Endothelial cell of umbilical vein (primary cell): ENCODE data around the gene ZDHHC14. TPM values are rescaled to one million over a fixed set of nuclear protein-coding genes. Genes with fewer than 3 reads are reported as not detected.
A peak's percentile ranks its signal among the peaks of the same experiment; 100 is the strongest.

Source experiments
- BruUV-seq: library from RNA; stranded (reverse); fragments of 400-500 nt; replicated peaks from 2 replicates; lab custom pipeline; 2021; lab: Mats Ljungman, UMichigan
- CTCF ChIA-PET: fragments of 300-600, 350-600 bp; sonication (Branson Sonifier 250); formaldehyde crosslinking; loops from one replicate; lab custom pipeline; 2021; ENCODE audit warnings: antibody characterized with exemption, inconsistent platforms; lab: Charles Lee
- POLR2A ChIA-PET: fragments of 300-600, 350-600 bp; sonication (Branson Sonifier 250); formaldehyde crosslinking; loops from one replicate; lab custom pipeline; 2021; ENCODE audit warnings: antibody characterized with exemption, inconsistent platforms; lab: Charles Lee
- DNase-seq: peaks from one replicate; pipeline ENCODE4 v3.0.0-alpha.2; 2011; ENCODE audit warnings: low read depth, low spot score
- FAIRE-seq: peaks from 2 replicates; lab custom pipeline; 2011; peaks lifted over from hg19 to GRCh38; lab: Jason Lieb, UNC
- H2AFZ ChIP-seq: 2 replicates; pipeline ENCODE4 v1.6.0; 2012; ENCODE audit warnings: low read depth, low read length, control low read depth, inconsistent platforms
- H3K27ac ChIP-seq: 2 replicates; pipeline ENCODE4 v1.5.1; 2011; ENCODE audit warnings: low read depth, mild to moderate bottlenecking, control low read depth, low read length, moderate library complexity; ENCODE audit not compliant: insufficient read depth
- H3K27me3 ChIP-seq, 2 experiments: 2 replicates each; pipeline versions ENCODE4 v1.6.0 to v1.6.1; 2011; ENCODE audit warnings: low read length in 2 of 2, mixed read lengths in 1 of 2; ENCODE audit not compliant: control insufficient read depth in 2 of 2, insufficient read depth in 2 of 2
- H3K36me3 ChIP-seq, 2 experiments: 2 replicates in 1 of 2; 3 replicates in 1 of 2; pipeline ENCODE4 v1.5.1; 2011; ENCODE audit warnings: low read length in 2 of 2, mild to moderate bottlenecking in 1 of 2, moderate library complexity in 1 of 2; ENCODE audit not compliant: control insufficient read depth in 2 of 2, insufficient read depth in 2 of 2; ENCODE audit errors: extremely low read depth in 1 of 2
- H3K4me1 ChIP-seq: 3 replicates; pipeline ENCODE4 v1.5.1; 2011; ENCODE audit warnings: mild to moderate bottlenecking, low read length; ENCODE audit not compliant: control insufficient read depth, insufficient read depth; ENCODE audit errors: extremely low read depth
- H3K4me2 ChIP-seq: 2 replicates; pipeline ENCODE4 v1.6.1; 2011; ENCODE audit warnings: low read length, control low read depth, mixed read lengths; ENCODE audit not compliant: insufficient read depth
- H3K4me3 ChIP-seq, 3 experiments: fragments of 200-600 bp in 1 of 3; sonication (generic), shearing (Covaris generic) in 1 of 3; replicated peaks in 1 of 3; 2 replicates each; pipeline ENCODE4 v1.5.1; 2011 to 2016; ENCODE audit warnings: control low read depth in 3 of 3, low read length in 3 of 3, mild to moderate bottlenecking in 2 of 3, inconsistent platforms in 1 of 3, low read depth in 1 of 3, moderate library complexity in 1 of 3; ENCODE audit not compliant: insufficient read depth in 1 of 3
- H3K79me2 ChIP-seq: 2 replicates; pipeline ENCODE4 v1.6.0; 2012; ENCODE audit warnings: low read length, inconsistent platforms; ENCODE audit not compliant: control insufficient read depth, insufficient read depth
- H3K9ac ChIP-seq: replicated peaks from 2 replicates; pipeline ENCODE3; 2011; ENCODE audit warnings: low read length, control low read depth; ENCODE audit not compliant: insufficient read depth; ENCODE audit errors: extremely low read depth
- H3K9me1 ChIP-seq: replicated peaks from 3 replicates; pipeline ENCODE4 v1.6.0; 2011; ENCODE audit warnings: mild to moderate bottlenecking, low read length; ENCODE audit not compliant: control insufficient read depth, insufficient read depth; ENCODE audit errors: extremely low read depth
- H3K9me3 ChIP-seq: replicated peaks from 2 replicates; pipeline ENCODE4 v1.5.1; 2012; ENCODE audit warnings: low read length, inconsistent platforms; ENCODE audit not compliant: control insufficient read depth, insufficient read depth
- H4K20me1 ChIP-seq: replicated peaks from 2 replicates; pipeline ENCODE3; 2011; ENCODE audit warnings: mild to moderate bottlenecking, low read length; ENCODE audit not compliant: control insufficient read depth, insufficient read depth; ENCODE audit errors: extremely low read depth
- CTCF ChIP-seq, 2 donors: IDR thresholded peaks; 1 replicate in 1 of 2; 2 replicates in 1 of 2; pipeline ENCODE4 v1.5.1; 2011; ENCODE audit warnings: low read length in 2 of 2, mild to moderate bottlenecking in 2 of 2, moderate library complexity in 2 of 2, control low read depth in 1 of 2, inconsistent platforms in 1 of 2, low read depth in 1 of 2; ENCODE audit not compliant: insufficient read depth in 1 of 2; ENCODE audit errors: extremely low read depth in 1 of 2
- EZH2 ChIP-seq: IDR thresholded peaks from 2 replicates; pipeline ENCODE4 v1.6.1; 2012; ENCODE audit warnings: borderline replicate concordance, low read depth, mild to moderate bottlenecking, moderate library complexity, low read length, inconsistent platforms; ENCODE audit not compliant: severe bottlenecking
- FOS ChIP-seq: IDR thresholded peaks from 2 replicates; pipeline ENCODE4 v1.6.1; 2011; ENCODE audit warnings: mild to moderate bottlenecking, low read length, moderate library complexity, borderline replicate concordance; ENCODE audit not compliant: insufficient read depth
- GATA2 ChIP-seq: IDR thresholded peaks from 2 replicates; pipeline ENCODE4 v1.7.0; 2011; ENCODE audit warnings: low read depth, mild to moderate bottlenecking, moderate library complexity, mixed read lengths, low read length; ENCODE audit not compliant: insufficient read length, insufficient read depth
- JUN ChIP-seq: IDR thresholded peaks from 2 replicates; pipeline ENCODE4 v1.6.1; 2011; ENCODE audit warnings: borderline replicate concordance, low read depth; ENCODE audit not compliant: insufficient read length, insufficient read depth
- MYC ChIP-seq: IDR thresholded peaks from one replicate; pipeline ENCODE4 v1.6.1; 2011; ENCODE audit warnings: mild to moderate bottlenecking, low read depth, low read length
- POLR2A ChIP-seq: IDR thresholded peaks from 2 replicates; pipeline ENCODE4 v1.6.1; 2012; ENCODE audit warnings: low read depth, mild to moderate bottlenecking, control low read depth, low read length
- POLR2AphosphoS5 ChIP-seq: IDR thresholded peaks from 2 replicates; pipeline ENCODE4 v1.6.1; 2012; ENCODE audit warnings: low read depth, mild to moderate bottlenecking, control low read depth, low read length, moderate library complexity; ENCODE audit not compliant: insufficient read depth
- dilution Hi-C: fragments of 300-500 bp; cut with MboI; formaldehyde crosslinking; loops from one replicate; pipeline ENCODE4 v1.15.0; 2019; ENCODE audit warnings: low sequenced_read_pairs; ENCODE audit not compliant: extremely low pct_ligation_motif_present
- intact Hi-C: fragments of 100-400 bp; cut with micrococcal nuclease; formaldehyde crosslinking; loops from one replicate; pipeline ENCODE4 v1.10.0; 2022
- polyA plus RNA-seq, 4 experiments: library from polyadenylated mRNA; depleted of rRNA in 3 of 4; stranded (reverse) in 3 of 4; unstranded in 1 of 4; fragments of >200 nt; gene quantifications; 2 replicates each; pipeline versions ENCODE4 v1.2.1 to v1.2.3, GENCODE V29; 2011 to 2012; ENCODE audit warnings: missing spikeins in 1 of 4
- total RNA-seq: library from RNA; stranded (reverse); gene quantifications from 2 replicates; pipeline ENCODE4 v1.2.3, GENCODE V29; 2021

The ZDHHC14 gene
- total and polyA plus RNA-seq, 2 donors (not counting 3 experiments of a cell fraction or from before 2014, with no cell fraction given) = 23.0 to 25.6 TPM

- Histone ChIP-seq H3K27me3 (no peaks in the 10 kb centered on the region), H3K9ac (peak overlapping the region; percentile 10), H2AFZ (no peak overlapping the region), H3K9me3 (no peaks in the 10 kb centered on the region), H3K36me3 (no peaks in the 10 kb centered on the region), H3K9me1 (no peaks in the 10 kb centered on the region), H3K4me1 (peaks cover 10% of the 10 kb centered on the region), H3K4me2 (peak overlapping the region; percentile 5), H3K27ac (peak overlapping the region; percentile 30), H4K20me1 (no peaks in the 10 kb centered on the region), H3K79me2 (no peaks in the 10 kb centered on the region), H3K4me3 (no peak overlapping the region)
- BruUV-seq = no TSS peak
- dilution Hi-C loops = no loop called here
- TF ChIP-seq MYC (no peak), POLR2AphosphoS5 (no peak), EZH2 (no peak), GATA2 (no peak), JUN (no peak), FOS (no peak), CTCF (IDR thresholded peaks at IDR 0.05; ENCODE audit: extremely low read depth in 1 of 2, insufficient read depth in 1 of 2, low read depth in 1 of 2, low read length in 2 of 2) (no peak), POLR2A (no peak)
- peak; percentile 82 for FAIRE-seq
- CTCF ChIA-PET = no interaction called here
- POLR2A ChIA-PET = no interaction called here
- DNase-seq = peak; percentile 70
- intact Hi-C loops = no loop called here
Measured at GRCh38 chr6:157438611-157439111, 57.7 kb downstream of the ZDHHC14 start.
